Measurements from ENCODE around the gene MEGF11. TPM values are rescaled to one million over a fixed set of nuclear protein-coding genes. Genes with fewer than 3 reads are reported as not detected.

Gene MEGF11
- total RNA-seq, 2 experiments from 2014 or later: not detected

DNA sequence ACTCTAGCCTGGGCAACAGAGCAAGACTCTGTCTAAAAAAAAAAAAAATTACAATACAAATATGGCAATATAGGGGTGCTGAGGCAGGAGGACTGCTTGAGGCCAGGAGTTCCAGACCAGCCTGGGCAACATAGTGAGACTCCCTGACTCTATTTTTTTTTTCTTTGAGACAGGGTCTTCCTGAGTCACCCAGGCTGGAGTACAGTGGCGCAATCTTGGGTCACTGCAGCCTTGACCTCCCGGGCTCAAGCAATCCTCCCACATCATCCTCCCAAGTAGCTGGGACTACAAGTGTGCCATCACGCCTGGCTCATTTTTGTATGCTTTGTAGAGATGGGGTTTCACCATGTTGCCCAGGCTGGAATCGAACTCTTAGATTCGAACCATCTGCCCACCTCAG is 401.6 kb downstream of the MEGF11 start:
- no peaks in the 10 kb centered on the region for H3K9me3 Mint-ChIP-seq (ENCODE audit: low read depth)
- CTCF ChIA-PET: interaction anchor here (0.7 to 1.1 kb wide), 2 partner anchors 11 to 163 kb away, joined by 3 read pairs; no protein-coding TSS in a partner anchor
- DNase-seq: no peak
- no peak overlapping the region for H3K27ac Mint-ChIP-seq
- no peak for ATAC-seq
- peaks cover 9% of the 10 kb centered on the region for H3K27me3 Mint-ChIP-seq
- no peaks in the 10 kb centered on the region for H3K36me3 Mint-ChIP-seq
- no peak overlapping the region for H3K4me3 Mint-ChIP-seq
- peaks cover 3% of the 10 kb centered on the region for H3K4me1 Mint-ChIP-seq

- Mint-ChIP-seq H3K36me3 (no peaks in the 10 kb centered on the region), H3K4me3 (no peak overlapping the region), H3K27ac (no peak overlapping the region), H3K27me3 (peaks cover 14% of the 10 kb centered on the region), H3K9me3 (ENCODE audit: low read depth) (no peaks in the 10 kb centered on the region), H3K4me1 (no peaks in the 10 kb centered on the region)
- no peak for DNase-seq
- no peak for ATAC-seq
- CTCF ChIA-PET: interaction anchor here (0.7 to 2.2 kb wide), 3 partner anchors 9 to 15 kb away, joined by 3 to 7 read pairs (median 7); no protein-coding TSS in a partner anchor
These were observed 405.6 kb downstream of the MEGF11 start for GRCh38 chr15:65847989-65848388.

GRCh38 chr15:65845826-65846519 is 407.6 kb downstream of the MEGF11 start:
- no peaks in the 10 kb centered on the region for H3K36me3 Mint-ChIP-seq
- no peak for ATAC-seq

More at GRCh38 chr15:65845826-65846519, 407.6 kb downstream of the MEGF11 start:
- no peaks in the 10 kb centered on the region for H3K9me3 Mint-ChIP-seq (ENCODE audit: low read depth)
- no peak overlapping the region for H3K4me3 Mint-ChIP-seq
- DNase-seq: no peak
- no peak overlapping the region for H3K27ac Mint-ChIP-seq
- no peaks in the 10 kb centered on the region for H3K4me1 Mint-ChIP-seq
- CTCF ChIA-PET: interaction anchor here (1.0 to 1.6 kb wide), 4 partner anchors 10 to 208 kb away, joined by 3 to 6 read pairs (median 3); no protein-coding TSS in a partner anchor
- peaks cover 14% of the 10 kb centered on the region for H3K27me3 Mint-ChIP-seq

Small RNAs within 50 kb of the gene (microRNA-seq; reads per million reads assigned to microRNA genes)
- not detected for gene MIR4311

Other genes with a start within 250 kb of the MEGF11 start
- 10 to 100 TPM; 20.7 to 22.9 TPM for gene DIS3L, start 39.8 kb upstream of the MEGF11 start, total RNA-seq
- gene TIPIN, start 102.9 kb upstream of the MEGF11 start, total RNA-seq: 10 to 100 TPM; 34.3 to 40.2 TPM
- 10 to 100 TPM; 83.3 to 83.5 TPM for gene MAP2K1, start 133.2 kb upstream of the MEGF11 start, total RNA-seq
- gene SNAPC5, start 244.0 kb upstream of the MEGF11 start, total RNA-seq: 10 to 100 TPM; 29.3 to 30.0 TPM